ENCODE measurements around the gene VTI1A. TPM values are rescaled to one million over a fixed set of nuclear protein-coding genes. Genes with fewer than 3 reads are reported as not detected.

VTI1A gene
- total RNA-seq, 1 experiment from 2014 or later, result 22.0 TPM

DNA sequence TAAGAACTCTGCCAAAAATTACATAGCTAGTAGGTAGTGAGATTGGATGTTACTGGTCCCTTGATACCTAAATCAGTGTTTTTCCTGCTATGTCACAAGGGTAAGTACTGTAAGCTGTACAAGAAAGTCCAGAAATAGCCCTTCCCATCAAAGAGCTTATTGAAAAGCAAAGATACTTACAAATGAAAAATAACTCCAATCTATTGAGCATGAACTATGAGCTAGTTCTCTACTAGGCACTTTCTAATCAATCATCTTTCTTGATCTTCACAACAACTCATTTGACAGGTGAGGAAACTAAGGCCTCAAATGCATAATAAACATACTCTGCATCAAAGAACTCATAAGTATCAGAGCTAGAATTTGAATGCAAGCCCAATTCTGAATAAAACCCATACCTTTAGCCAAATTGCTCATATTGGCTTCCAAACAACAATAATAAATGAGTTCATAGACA lies 253.2 kb downstream of the VTI1A start:
- no peak overlapping the region for H3K4me3 Mint-ChIP-seq
- Histone ChIP-seq H3K9ac (ENCODE audit: extremely low read depth, insufficient read length, low read length) (no peak overlapping the region), H4K20me1 (ENCODE audit: control insufficient read depth, insufficient read depth, insufficient read length) (no peaks in the 10 kb centered on the region), H4K8ac (replicated peaks; ENCODE audit: insufficient read length, low read depth, low read length) (no peak overlapping the region), H3K27ac (ENCODE audit: insufficient read length, low read depth, low read length) (no peak overlapping the region), H3K79me1 (ENCODE audit: insufficient read depth, low read depth, low read length, poor library complexity, severe bottlenecking) (no peaks in the 10 kb centered on the region), H3K9me3 (ENCODE audit: control insufficient read depth, low read depth, low read length) (no peaks in the 10 kb centered on the region), H3K4me2 (ENCODE audit: insufficient read depth, insufficient read length, low read length) (no peak overlapping the region), H3K23me2 (ENCODE audit: insufficient read length, low read depth, low read length, poor library complexity, severe bottlenecking) (no peaks in the 10 kb centered on the region), H3K4me1 (ENCODE audit: insufficient read depth, low read length) (no peaks in the 10 kb centered on the region), H2AFZ (ENCODE audit: low read length) (no peak overlapping the region), H3K4ac (ENCODE audit: low read depth, low read length) (no peak overlapping the region), H3K14ac (ENCODE audit: insufficient read depth, low read length) (no peak overlapping the region), H3K18ac (ENCODE audit: insufficient read length, low read depth, low read length) (no peak overlapping the region), H3T11ph (ENCODE audit: low read length) (no peak overlapping the region), H3K27me3 (ENCODE audit: insufficient read depth, low read length) (no peaks in the 10 kb centered on the region), H3K79me2 (ENCODE audit: insufficient read depth, low read length) (no peaks in the 10 kb centered on the region), H2BK5ac (ENCODE audit: insufficient read length, low read length) (no peak overlapping the region), H2BK20ac (ENCODE audit: low read depth, low read length, poor library complexity, severe bottlenecking) (no peak overlapping the region), H4K91ac (ENCODE audit: insufficient read length, low read depth, low read length) (no peak overlapping the region), H4K5ac (ENCODE audit: insufficient read length, low read depth, low read length) (no peak overlapping the region), H2BK15ac (ENCODE audit: low read depth, low read length) (no peak overlapping the region), H2BK12ac (ENCODE audit: insufficient read length, low read depth, low read length) (no peak overlapping the region), H3K56ac (ENCODE audit: insufficient read length, low read depth, low read length) (no peak overlapping the region), H2AK5ac (ENCODE audit: insufficient read length, low read length) (no peak overlapping the region), H3K23ac (ENCODE audit: insufficient read length, low read depth, low read length) (no peak overlapping the region), H2BK120ac (ENCODE audit: low read depth, low read length, poor library complexity, severe bottlenecking) (no peak overlapping the region)
- no peaks in the 10 kb centered on the region for H3K9me3 Mint-ChIP-seq
- 0 out of 7 replicates have a peak, but pooled peaks cover 0 to 3% (median 0%) of the 10 kb centered on the region in 3 experiments for H3K36me3 Mint-ChIP-seq (ENCODE audit: insufficient read depth in 1 of 3, low read depth in 3 of 3)
- H3K4me1 Mint-ChIP-seq, result peaks cover 3 to 9% of the 10 kb centered on the region in 2 experiments
- H3K27ac Mint-ChIP-seq, result no peak overlapping the region
- no peaks in the 10 kb centered on the region for H3K27me3 Mint-ChIP-seq (ENCODE audit: low read depth)
- no peak for DNase-seq
- TF ChIP-seq, protein P1, sequence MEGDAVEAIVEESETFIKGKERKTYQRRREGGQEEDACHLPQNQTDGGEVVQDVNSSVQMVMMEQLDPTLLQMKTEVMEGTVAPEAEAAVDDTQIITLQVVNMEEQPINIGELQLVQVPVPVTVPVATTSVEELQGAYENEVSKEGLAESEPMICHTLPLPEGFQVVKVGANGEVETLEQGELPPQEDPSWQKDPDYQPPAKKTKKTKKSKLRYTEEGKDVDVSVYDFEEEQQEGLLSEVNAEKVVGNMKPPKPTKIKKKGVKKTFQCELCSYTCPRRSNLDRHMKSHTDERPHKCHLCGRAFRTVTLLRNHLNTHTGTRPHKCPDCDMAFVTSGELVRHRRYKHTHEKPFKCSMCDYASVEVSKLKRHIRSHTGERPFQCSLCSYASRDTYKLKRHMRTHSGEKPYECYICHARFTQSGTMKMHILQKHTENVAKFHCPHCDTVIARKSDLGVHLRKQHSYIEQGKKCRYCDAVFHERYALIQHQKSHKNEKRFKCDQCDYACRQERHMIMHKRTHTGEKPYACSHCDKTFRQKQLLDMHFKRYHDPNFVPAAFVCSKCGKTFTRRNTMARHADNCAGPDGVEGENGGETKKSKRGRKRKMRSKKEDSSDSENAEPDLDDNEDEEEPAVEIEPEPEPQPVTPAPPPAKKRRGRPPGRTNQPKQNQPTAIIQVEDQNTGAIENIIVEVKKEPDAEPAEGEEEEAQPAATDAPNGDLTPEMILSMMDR (conservative IDR thresholded peaks at IDR 0.05), result no peak

Data from H9 (cell line).